PC-9 (cell line): ENCODE measurements around the gene SAMSN1.

ENCODE experiments used
- CTCF ChIP-seq: fragments of 200-600 bp; sonication (generic); conservative IDR thresholded peaks from 2 replicates; pipeline ENCODE4 v1.6.1; 2017; ENCODE audit warnings: mixed run types, antibody characterized with exemption, mild to moderate bottlenecking, moderate library complexity
- EZH2 ChIP-seq: fragments of 200-600 bp; sonication (generic); IDR thresholded peaks from 2 replicates; pipeline ENCODE4 v1.8.0; 2017; ENCODE audit warnings: antibody characterized with exemption, low read depth

- TF ChIP-seq CTCF (no peak), EZH2 (no peak)
These were observed 4.0 kb upstream of the SAMSN1 start for GRCh38 chr21:14550135-14550534.
